Uterus (tissue), 2 donors: ENCODE results near the gene NXPH2.

Experiments used
- CTCF ChIP-seq, 4 experiments: fragments of 200-600 bp in 2 of 4; fragments of 450-650 bp in 2 of 4; sonication (generic) in 2 of 4; IDR thresholded peaks; one replicate each; pipeline ENCODE4 v1.5.1; 2016 to 2019; ENCODE audit warnings: antibody characterized with exemption in 4 of 4, mild to moderate bottlenecking in 2 of 4, moderate library complexity in 1 of 4
- POLR2A ChIP-seq, 2 donors: fragments of 450-650 bp; IDR thresholded peaks; one replicate each; pipeline ENCODE4 v1.6.1; 2016; ENCODE audit warnings: antibody characterized with exemption in 2 of 2, mild to moderate bottlenecking in 1 of 2, moderate library complexity in 1 of 2

- no peak for TF ChIP-seq POLR2A (IDR thresholded peaks at IDR 0.05)
- TF ChIP-seq CTCF (IDR thresholded peaks at IDR 0.05): no peak
Measured at GRCh38 chr2:138779406-138779780, 797 bp downstream of the NXPH2 start.
